HG03135 (cell line): ENCODE results near the gene HDLBP.

Experiments
- ATAC-seq: cut with Tn5 transposase; IDR thresholded peaks from one replicate; pipeline ENCODE4 v1.9.1; 2021; ENCODE audit warnings: mild to moderate bottlenecking, moderate library complexity; ENCODE audit not compliant: unreplicated experiment

HDLBP gene, protein sequence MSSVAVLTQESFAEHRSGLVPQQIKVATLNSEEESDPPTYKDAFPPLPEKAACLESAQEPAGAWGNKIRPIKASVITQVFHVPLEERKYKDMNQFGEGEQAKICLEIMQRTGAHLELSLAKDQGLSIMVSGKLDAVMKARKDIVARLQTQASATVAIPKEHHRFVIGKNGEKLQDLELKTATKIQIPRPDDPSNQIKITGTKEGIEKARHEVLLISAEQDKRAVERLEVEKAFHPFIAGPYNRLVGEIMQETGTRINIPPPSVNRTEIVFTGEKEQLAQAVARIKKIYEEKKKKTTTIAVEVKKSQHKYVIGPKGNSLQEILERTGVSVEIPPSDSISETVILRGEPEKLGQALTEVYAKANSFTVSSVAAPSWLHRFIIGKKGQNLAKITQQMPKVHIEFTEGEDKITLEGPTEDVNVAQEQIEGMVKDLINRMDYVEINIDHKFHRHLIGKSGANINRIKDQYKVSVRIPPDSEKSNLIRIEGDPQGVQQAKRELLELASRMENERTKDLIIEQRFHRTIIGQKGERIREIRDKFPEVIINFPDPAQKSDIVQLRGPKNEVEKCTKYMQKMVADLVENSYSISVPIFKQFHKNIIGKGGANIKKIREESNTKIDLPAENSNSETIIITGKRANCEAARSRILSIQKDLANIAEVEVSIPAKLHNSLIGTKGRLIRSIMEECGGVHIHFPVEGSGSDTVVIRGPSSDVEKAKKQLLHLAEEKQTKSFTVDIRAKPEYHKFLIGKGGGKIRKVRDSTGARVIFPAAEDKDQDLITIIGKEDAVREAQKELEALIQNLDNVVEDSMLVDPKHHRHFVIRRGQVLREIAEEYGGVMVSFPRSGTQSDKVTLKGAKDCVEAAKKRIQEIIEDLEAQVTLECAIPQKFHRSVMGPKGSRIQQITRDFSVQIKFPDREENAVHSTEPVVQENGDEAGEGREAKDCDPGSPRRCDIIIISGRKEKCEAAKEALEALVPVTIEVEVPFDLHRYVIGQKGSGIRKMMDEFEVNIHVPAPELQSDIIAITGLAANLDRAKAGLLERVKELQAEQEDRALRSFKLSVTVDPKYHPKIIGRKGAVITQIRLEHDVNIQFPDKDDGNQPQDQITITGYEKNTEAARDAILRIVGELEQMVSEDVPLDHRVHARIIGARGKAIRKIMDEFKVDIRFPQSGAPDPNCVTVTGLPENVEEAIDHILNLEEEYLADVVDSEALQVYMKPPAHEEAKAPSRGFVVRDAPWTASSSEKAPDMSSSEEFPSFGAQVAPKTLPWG (N-terminal part only)

DNA sequence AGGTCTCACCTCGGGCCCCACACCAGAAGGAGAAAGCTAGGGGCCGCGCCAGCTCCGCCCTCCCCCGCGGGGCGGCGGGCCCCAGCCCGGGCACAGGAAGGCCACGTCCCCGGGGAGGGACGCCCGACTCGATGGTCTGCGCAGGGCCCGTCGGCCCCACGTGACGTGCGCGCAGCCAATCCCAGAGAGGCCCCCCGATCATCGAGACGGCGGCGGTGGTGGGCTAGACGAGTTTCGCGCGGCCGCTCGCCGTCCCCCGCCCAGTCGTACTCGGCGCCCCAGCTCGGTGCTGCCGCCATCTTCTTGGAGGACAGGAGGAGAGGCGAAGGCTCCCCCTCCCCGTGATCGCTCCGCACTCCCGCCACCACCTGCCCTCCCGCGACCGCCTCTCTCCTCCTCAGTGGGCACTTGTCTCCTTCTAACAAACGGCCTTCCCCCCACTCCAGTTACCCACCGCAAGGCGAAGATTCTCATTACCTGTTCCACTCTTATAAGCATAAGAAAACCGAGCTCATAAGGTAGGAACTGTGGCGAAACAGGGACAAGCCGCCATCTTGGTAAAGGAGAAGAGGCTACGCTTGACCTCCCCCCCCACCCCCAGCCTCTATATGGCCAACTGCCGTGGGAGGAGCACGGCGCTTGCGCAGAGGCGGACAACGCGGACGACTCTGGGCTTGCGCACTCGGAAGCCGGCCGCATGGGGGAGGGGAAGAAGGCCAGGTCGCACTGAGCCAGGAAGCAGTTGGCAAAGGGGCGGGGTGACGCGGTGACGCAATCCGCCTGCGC, at the start of gene HDLBP:
TSS of gene HDLBP (minus strand) at position 580 of the 786 bp plus-strand sequence. CDS start 48,803 bp downstream, outside the sequence.
- ATAC-seq = peak; percentile 69

DNA sequence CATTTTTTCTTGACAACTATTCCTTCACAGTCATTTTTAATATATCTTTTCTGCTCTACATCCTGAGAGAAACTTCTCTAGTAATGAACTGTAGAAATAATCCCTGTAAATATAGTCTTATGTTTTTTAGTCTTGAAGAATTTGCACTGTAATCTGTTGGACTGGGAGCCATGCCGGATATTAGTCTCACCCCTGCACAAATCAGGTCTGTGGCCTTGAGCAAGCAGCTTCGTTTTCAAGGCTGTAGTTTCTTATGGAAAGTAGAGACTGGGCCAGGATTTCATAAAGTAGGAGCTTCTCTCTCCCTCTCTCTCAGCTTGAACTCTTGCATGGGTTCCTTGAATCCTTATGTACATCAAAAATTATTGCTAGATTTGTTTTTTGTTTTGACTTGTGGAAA, 49.3 kb upstream of the HDLBP start:
- no peak for ATAC-seq

DNA sequence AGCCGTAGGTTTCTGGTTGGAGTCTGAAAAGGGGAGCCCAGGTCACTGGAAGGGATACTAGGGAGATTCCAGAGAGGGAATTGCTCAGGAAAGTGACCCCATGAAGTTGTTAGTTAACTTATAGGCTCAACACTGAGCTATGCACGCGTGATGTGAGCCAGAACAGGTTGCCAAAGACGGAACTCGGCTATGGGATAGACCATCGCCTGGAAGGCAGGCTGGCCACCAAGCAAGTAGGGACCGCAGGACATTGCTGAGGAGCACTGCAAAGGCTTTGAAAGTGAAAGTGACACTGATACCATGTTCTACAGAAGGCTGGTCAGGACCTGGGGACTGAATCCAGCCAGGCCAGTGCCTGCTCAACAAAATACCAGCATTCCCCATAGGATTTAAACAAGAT, 48.0 kb upstream of the HDLBP start:
- ATAC-seq = no peak

DNA sequence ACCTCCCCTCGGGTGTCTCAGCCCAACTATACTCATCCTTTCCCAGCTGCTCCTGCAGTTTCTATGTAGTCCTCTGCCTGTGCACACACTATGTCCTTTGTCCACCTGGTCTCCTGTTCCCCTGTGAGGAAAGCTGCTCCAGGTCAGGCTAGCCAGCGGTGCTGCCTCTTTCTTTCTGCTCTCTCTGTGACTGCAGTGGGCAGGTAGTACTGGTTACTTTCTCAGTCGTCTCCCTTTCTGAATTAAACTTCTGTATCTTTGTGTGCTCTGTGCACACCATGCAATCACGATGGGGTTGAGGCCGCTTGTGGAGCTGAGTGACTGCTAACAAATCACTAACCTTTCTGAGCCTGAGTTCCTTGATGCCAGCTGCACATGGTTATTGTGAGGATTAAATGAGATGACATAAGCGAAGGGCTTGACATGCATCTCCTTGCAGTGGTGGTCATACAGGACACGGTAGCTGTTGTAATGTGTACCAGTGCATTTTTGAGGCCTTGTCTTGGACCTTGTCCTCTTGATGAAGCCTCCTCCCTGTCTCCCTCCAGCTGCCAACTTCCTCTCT, 44.1 kb upstream of the HDLBP start:
- no peak for ATAC-seq

DNA sequence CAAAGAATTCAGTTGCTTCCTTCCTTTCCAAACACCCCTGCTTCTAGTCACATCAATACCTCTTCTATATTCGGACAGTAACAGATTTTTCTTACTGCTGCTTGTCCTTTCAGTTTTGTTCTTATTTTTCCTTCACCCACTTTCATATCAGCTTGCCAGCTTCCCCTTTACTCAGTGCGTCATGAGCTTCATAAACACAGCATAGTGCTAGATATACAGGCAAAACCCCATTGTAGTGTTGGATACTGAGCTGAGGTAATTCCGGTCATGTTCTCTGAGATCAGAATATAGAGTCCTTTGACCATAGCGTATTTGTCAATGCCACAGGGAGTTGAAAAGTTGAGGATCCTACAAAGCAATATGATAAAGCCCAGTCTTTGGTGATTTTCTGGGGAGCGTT, 43.0 kb upstream of the HDLBP start:
- peak; percentile 31 for ATAC-seq

DNA sequence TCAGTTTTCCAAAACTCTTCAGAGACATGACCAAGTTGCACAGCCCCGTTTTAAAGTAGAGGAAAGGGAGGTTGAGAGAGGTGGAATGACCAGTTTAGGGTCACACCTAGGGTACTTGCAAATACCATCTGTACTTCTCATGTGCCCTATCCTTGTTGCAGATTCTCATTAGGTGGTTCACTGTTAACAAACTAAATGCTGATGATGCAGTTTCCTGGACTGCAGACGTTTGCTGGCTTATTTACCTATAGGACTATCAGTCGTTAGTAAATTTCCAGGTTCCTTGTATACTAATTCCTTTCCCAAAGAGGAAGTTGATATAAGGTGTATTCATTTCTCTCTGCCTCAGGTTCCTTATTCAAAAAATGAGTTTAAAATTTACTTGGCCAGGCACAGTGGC, 42.1 kb upstream of the HDLBP start:
- no peak for ATAC-seq

DNA sequence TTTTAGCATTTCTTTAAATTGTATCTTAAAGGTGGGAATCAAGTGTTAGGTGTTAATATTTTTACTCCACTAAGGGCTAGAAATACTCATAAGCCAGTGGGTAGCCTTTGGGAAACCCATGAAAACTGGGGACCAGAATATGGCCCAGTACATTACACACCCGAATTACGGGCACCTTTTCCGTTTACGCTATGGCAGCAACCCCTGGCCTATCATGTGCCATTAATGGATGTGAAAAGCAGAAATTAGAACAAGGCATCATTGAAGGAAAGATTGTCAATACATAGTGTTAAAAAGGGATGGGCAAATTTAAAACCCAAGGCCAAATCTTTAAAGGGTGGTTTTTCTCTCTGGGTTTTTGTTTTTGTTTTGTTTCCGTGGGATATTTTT, 41.4 kb upstream of the HDLBP start:
- no peak for ATAC-seq

DNA sequence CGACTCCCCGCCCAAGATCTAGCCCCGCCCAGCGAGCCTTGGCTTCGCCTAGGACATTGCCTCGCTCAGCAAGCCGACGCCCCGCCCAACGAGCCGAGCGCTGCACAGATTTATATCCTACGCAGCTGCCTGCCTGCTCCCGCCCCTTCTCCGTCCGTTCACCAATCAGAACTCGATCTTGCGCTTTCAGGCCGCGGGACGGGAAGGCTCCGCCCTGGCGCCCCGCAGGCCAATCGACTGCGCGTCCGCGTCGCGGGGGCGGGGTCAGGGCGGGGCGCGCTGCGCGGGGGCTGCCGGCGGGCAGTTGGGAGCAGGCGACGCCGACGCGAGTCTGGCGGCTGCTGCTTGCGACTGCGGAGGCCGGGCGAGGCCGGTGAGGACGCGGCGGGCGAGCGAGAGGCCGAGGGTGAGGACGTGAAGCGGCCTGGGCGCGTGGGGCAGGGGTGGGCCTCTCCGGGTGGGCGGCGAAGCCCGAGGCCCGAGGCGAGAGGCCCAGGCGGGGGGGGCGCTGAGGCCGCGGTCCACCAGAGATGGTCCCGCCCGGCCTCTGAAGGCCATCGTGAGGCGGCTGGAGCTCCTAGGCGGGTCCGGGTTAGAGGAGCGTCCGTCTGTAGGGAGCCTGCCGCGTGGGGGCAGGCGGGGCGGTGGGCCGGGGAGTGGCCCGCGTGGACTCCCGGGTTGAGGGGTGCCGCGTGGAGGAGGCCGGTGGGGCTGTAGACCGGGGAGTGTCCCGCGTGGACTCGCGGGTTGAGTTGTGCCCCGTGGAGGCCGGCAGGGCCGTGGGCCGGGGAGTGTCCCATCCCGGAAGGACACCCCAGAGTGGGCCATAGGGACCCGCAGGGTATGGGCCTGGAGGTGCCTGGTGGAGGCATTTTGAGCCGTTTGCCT, 40.8 kb upstream of the HDLBP start, which contains the start of gene FARP2:
TSS of gene FARP2 (plus strand) at position 303 of the 888 bp plus-strand sequence. CDS start 16,823 bp downstream, outside the sequence.
- ATAC-seq = peak; percentile 81

DNA sequence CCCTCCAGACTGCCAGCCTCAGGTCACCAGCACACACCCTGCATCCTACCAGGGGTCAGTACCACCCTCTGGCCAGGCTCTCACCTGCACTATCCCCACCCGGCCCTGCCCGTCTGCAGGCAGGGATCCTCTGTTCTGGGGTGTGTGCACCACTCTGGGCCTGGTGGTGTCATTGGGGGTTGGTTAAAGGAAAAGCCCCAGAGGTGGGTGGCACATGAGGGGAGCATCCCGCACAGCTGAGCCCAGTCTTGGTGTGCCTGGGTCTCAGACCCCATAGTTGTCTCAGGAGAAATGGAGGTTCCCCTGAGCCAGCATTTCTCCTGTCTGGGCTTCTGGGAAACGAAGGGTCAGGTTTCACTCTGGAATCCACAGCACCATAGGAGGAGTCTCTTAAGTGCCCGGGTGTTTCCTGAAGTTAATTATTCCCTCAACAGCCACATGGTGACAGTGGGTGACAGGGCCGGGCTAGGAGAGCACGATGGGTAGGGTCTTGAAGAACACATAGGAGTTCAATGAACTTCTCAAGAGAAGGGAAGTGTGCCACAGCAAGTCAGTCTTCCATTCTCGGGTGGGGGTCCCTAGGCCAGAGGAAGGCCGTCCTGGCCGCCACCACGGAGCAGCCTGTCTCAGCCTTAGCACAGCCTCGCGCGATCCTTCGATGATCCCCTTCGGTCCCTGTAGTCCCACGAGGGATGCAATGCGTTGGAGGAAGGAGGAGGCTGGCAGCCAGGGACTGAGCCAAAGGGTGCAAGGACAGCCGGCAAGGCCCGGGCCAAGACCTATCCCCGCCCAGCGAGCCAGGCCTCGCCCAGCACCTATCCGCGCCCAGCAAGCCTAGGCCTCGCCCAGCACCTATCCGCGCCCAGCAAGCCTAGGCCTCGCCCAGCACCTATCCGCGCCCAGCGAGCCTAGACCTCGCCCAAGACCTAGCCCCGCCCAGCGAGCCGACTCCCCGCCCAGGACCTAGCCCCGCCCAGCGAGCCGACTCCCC, 39.5 kb upstream of the HDLBP start:
- ATAC-seq = no peak

DNA sequence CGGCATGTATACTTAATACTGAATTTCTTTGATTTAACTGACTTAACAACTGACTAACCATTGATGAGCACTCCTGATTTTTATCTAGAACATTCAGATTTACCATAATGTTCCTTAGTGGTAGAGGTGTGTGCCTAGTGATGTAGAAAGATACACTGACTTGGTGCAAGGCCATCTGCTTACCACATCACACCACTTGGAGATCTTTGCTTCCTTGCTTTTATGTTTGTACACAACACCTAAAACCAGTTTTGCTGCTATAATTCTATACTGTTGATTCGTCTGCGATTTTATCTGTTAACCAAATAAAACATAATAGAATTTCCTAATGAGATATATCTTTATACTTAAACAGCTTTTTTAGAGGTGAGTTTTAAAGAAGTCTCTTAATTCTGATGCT, 36.8 kb upstream of the HDLBP start:
- no peak for ATAC-seq

DNA sequence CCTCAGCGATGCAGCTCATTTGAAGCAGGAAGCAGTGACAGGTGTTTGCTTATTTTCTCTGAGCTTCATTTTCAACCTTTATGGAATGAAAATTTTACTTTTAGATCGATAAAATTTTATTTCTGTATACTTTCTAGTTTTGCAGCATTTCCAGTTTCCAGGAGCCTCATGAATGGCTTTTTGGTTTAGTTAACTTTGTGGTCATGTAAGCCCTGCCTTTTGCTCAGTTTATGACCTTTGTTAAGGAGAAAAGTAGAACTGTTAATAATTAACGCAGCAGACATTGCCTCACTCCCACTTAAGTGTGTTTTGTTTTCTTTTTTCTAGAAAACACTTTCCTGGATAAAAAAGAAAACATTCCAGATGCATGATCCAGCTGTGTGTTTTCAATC, 36.2 kb upstream of the HDLBP start:
- ATAC-seq = no peak

DNA sequence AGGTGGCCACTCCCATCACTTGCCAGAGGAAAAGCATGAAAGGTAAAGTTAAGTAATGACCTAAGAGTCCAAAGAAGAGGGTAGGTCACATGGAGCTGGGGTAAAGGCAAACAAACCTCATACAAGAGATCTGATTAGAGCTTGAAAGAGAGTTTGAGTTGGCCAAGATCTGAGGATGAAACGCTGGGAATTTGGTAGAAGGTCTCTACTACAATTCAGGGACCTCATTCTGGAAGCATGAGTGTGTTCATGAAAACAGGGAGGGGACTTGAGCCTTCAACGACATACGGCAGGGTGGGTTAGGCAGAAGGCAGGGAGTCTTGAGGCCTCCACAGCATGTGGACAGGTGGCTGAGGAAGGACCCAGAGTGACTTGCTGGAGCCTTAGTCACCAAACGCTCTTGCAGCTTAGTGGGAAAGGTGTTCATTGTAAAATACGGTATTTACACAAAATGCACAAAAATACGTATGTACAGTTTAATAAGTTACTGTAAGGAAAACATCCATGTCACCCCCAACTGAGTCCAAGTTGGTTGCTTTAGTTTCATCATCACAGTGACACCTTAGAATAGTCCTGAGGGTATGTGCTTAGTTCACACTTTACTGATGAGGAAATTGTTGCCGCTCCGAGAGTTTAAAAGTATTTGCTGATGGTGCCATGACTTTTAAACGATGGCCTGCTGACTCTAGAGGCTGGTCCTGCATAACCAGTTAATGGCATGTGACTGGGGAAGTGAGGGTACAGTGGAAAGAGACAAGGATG, 35.6 kb upstream of the HDLBP start:
- no peak for ATAC-seq

DNA sequence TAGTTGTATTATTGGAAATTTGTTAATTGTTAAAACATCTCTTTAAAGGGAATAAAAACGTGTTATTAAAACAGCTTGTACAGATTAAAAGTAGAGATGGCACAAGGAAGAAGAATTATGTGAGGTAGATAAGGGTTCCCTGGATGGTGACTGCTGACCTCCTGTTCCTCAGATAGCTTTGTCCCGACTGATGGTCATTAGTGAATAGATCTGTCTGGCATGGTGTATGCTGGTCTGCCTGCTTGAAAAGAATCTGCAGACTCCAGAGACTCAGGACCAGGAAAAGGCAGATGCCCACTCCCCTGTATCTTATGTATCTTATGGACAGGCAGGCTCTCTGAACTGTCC, 35.0 kb upstream of the HDLBP start:
- ATAC-seq = no peak

DNA sequence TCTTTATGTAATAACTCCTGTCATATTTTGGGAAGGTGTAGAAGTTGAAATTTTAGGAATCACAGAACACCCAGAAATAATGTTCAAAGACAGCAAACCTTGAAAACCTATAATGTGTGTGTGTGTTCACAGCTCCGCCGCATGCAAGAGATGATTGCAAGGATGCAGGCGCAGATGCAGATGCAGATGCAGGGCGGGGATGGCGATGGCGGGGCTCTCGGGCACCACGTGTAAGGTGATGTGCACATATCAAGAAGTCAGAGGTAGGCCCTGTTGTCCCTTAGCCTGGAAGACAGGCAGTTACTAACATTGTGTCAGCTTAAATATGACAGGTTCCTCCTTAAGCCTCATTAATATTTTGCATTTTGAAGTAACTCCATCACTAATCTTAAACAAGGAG, 34.5 kb upstream of the HDLBP start:
- no peak for ATAC-seq

DNA sequence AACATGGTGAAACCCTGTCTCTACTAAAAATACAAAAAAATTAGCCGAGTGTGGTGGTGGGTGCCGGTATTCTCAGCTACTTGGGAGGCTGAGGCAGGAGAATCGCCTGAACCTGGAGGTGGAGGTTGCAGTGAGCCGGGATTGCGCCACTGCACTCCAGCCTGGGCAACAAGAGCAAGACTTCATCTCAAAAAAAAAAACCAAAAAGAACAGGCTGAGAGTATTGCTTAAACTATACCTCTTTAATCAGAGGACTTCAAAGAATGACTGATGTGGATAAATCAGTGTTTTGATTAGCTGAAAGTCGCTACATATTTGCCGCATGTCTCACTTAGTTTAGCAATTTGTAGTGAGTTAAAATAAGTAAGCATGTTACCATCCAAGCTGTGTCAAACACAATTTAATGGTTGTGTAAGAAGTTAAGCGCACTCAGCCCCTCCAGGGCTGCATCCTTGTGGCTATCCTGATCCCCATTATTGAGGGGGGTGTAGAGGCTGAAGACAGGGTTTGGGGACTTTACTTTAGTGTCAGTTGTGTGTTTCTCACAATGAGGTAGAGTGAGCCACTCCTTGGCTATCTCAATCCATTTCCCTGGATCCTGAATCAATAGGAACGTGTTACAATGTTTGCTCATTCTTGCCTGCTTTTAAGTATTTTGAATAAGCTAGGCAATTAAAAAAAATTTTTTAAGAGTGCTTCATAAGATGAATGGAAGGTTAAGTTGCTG, 29.6 kb upstream of the HDLBP start:
- no peak for ATAC-seq

DNA sequence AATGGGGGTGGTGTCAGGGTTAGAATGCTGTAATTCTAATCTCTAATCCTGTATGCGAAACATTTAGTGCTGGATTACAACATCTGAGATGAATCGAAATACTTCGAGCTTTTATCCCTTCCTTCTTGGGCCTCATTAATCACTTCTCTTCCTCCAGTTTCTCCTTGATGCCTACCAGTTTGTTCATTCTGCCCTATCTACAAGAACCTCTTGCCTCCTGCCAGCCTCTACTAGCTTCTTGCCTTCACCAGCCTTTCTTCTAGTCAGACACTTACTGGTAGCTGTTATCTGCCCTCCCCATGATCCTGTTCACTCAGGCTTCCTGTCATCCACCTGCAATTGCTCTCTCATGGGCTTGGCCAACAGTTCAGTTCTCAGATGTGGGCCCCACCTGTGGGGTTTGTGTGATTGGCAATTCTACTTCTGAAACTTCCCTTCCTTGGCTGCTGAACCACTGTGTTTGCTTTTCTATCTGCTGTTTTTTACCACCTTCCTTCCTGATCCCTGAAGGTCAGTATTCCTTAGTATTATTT, 25.2 kb upstream of the HDLBP start:
- no peak for ATAC-seq
